ENCODE results near the gene STUM.

Gene STUM

DNA sequence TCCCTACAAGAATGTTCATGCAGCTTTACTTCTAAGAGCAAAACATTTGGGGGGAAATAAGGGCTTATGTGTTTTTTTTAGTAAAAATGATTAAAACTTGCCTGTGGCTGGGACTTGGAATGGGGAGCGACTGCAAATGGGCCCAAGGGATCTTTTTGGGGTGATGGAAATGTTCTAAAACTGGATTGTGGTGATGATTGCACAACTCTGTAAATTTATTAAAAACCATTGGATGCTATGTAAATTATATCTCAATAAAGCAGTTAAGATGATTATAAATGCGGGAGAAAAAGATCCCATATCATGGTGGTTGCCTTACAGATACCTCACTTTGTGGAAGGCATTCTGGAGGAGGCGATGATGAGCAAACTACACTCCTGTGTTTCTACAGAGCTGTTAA, 30.2 kb upstream of the STUM start:
- H3K4me3 ChIP-seq (ENCODE audit: low read depth, low read length) = no peak overlapping the region
- TF ChIP-seq CTCF (IDR thresholded peaks at IDR 0.05; ENCODE audit: insufficient read depth, low read depth, low read length, missing control alignments) = no peak
- no peak for DNase-seq (ENCODE audit: low read depth)

DNA sequence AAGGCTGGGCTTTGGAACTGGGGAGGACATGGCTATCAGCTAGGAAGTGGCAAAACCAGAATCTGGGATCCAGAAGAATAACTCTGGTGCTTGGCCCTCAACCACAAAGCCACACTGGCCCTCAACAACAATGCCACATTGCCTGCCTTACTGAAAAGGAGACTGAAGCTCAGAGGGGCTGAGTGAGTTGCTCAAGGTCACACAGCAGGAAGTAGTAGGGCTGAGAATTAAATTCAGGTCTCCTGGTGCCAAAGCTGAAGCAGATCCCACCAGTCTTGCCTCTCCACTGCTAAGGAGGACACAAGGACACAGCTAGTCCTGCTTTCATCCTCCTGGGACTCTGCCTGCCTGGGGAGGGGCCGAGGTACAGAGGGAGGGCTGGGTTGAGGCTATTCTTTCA, 29.4 kb upstream of the STUM start:
- TF ChIP-seq CTCF (IDR thresholded peaks at IDR 0.05; ENCODE audit: insufficient read depth, low read depth, low read length, missing control alignments) = no peak
- no peak for DNase-seq (ENCODE audit: low read depth)
- no peak overlapping the region for H3K4me3 ChIP-seq (ENCODE audit: low read depth, low read length)

- no peak for TF ChIP-seq CTCF (IDR thresholded peaks at IDR 0.05; ENCODE audit: insufficient read depth, low read depth, low read length, missing control alignments)
- no peak overlapping the region for H3K4me3 ChIP-seq (ENCODE audit: low read depth, low read length)
- no peak for DNase-seq (ENCODE audit: low read depth)
Observed at GRCh38 chr1:226519716-226520598, 28.6 kb upstream of the STUM start.

GRCh38 chr1:226520640-226521355, 27.8 kb upstream of the STUM start:
- no peak overlapping the region for H3K4me3 ChIP-seq (ENCODE audit: low read depth, low read length)
- no peak for DNase-seq (ENCODE audit: low read depth)
- no peak for TF ChIP-seq CTCF (IDR thresholded peaks at IDR 0.05; ENCODE audit: insufficient read depth, low read depth, low read length, missing control alignments)

DNA sequence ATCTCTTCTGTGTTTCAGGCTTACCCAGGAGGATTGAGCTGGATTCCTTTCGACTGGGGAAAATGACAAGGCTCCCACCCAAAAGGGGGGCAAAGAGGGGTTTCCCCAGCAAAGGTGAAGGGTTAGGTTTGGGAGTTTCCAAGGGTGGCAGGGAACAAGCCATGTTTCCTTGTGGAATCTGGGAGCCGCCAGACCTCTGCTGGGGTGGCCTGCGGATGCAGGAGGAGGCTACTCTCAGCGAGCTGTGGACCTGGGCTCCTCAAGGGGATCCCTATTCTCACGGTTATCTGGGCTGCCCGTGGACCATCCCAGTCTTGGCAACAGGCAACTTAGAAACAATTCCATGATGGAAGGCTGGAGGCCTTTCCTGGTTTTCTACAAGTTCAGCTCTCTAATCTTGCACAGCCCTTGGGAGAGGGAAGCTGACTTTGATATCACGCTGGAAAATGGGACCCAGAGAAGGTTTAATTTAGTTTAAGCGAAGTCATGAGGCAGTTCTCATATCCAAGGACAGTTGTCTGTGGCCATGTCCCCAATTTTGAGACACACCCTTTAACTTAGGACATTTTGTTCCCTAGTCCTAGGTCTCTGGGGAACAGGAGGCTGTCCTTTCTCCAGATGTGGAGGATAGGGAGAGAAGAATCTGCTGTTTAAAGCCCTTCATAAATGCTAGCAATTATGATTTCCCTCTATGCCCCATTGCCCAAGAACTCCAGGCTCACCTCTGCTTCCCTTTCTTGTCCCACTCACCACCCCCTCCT, 24.7 kb upstream of the STUM start:
- TF ChIP-seq CTCF (IDR thresholded peaks at IDR 0.05; ENCODE audit: insufficient read depth, low read depth, low read length, missing control alignments) = no peak
- no peak overlapping the region for H3K4me3 ChIP-seq (ENCODE audit: low read depth, low read length)
- DNase-seq (ENCODE audit: low read depth) = no peak

- no peak for TF ChIP-seq CTCF (IDR thresholded peaks at IDR 0.05; ENCODE audit: insufficient read depth, low read depth, low read length, missing control alignments)
- H3K4me3 ChIP-seq (ENCODE audit: low read depth, low read length) = no peak overlapping the region
- no peak for DNase-seq (ENCODE audit: low read depth)
Observed at GRCh38 chr1:226524547-226524946, 24.0 kb upstream of the STUM start.

Measured in GM12865 (cell line).